K562 (cell line): ENCODE results near the gene NUFIP1. TPM values are rescaled to one million over a fixed set of nuclear protein-coding genes. Genes with fewer than 3 reads are reported as not detected.

Experiments
- ATAC-seq: fragments of 200-7000 bp; cut with Tn5 transposase; 3 replicates; pipeline ENCODE4 v1.9.1; 2020; ENCODE audit warnings: moderate library complexity
- BruUV-seq: library from RNA; stranded (reverse); fragments of 400-500 nt; replicated peaks from 2 replicates; lab custom pipeline; 2021; lab: Mats Ljungman, UMichigan
- CTCF ChIA-PET: fragments of 300-600 bp; formaldehyde crosslinking; extraction: SDS; loops from one replicate; lab custom pipeline; 2021; ENCODE audit warnings: low intra/inter-chr PET ratio; lab: Yijun Ruan, JAX
- POLR2A ChIA-PET: fragments of 300-600, 350-650 bp; sonication (Branson Sonifier 250); formaldehyde crosslinking; extraction: SDS; loops from one replicate; lab custom pipeline; 2021; ENCODE audit warnings: antibody characterized with exemption, inconsistent platforms; lab: Yijun Ruan, JAX
- DNase-seq, 4 experiments: peaks; one replicate each; pipeline versions ENCODE4 v3.0.0 to v3.0.0-alpha.2; 2011 to 2018; ENCODE audit warnings: low spot score in 3 of 4, mixed read lengths in 3 of 4; ENCODE audit errors: extremely low read depth in 1 of 4
- FAIRE-seq: peaks from 2 replicates; lab custom pipeline; 2011; peaks lifted over from hg19 to GRCh38; lab: Jason Lieb, UNC
- H2AFZ ChIP-seq: 2 replicates; pipeline ENCODE4 v1.6.0; 2011; ENCODE audit warnings: low read depth, low read length, control low read depth, inconsistent platforms
- H3K27ac ChIP-seq: fragments of 200-600 bp; 3 replicates; pipeline ENCODE4 v1.8.0; 2011; ENCODE audit warnings: low read depth, mild to moderate bottlenecking, control low read depth, inconsistent platforms, low read length, moderate library complexity, mixed read lengths; ENCODE audit errors: extremely low read depth
- H3K27me3 ChIP-seq, 2 experiments: fragments of 300-600 bp in 1 of 2; 2 replicates in 1 of 2; 3 replicates in 1 of 2; pipeline versions ENCODE4 v1.6.0 to v1.8.0; 2011; ENCODE audit warnings: inconsistent platforms in 2 of 2, low read length in 2 of 2, mild to moderate bottlenecking in 1 of 2, mixed read lengths in 1 of 2, moderate library complexity in 1 of 2; ENCODE audit not compliant: control insufficient read depth in 2 of 2, insufficient read depth in 2 of 2
- H3K36me3 ChIP-seq: fragments of 300-600 bp; 3 replicates; pipeline ENCODE4 v1.8.0; 2011; ENCODE audit warnings: mild to moderate bottlenecking, low read length, inconsistent platforms; ENCODE audit not compliant: control insufficient read depth, insufficient read depth
- H3K4me1 ChIP-seq, 2 experiments: fragments of 200-600 bp in 1 of 2; replicated peaks in 1 of 2; 2 replicates in 1 of 2; 3 replicates in 1 of 2; pipeline versions ENCODE4 v1.5.1 to v1.8.0; 2011; ENCODE audit warnings: inconsistent platforms in 2 of 2, low read length in 2 of 2, mild to moderate bottlenecking in 1 of 2, mixed read lengths in 1 of 2, moderate library complexity in 1 of 2; ENCODE audit not compliant: control insufficient read depth in 2 of 2, insufficient read depth in 2 of 2
- H3K4me2 ChIP-seq: 2 replicates; pipeline ENCODE4 v1.6.1; 2011; ENCODE audit warnings: low read length, control low read depth, inconsistent platforms, mixed read lengths; ENCODE audit not compliant: insufficient read depth
- H3K4me3 ChIP-seq: fragments of 200-600 bp; sonication (generic), shearing (Covaris generic); 2 replicates; pipeline ENCODE4 v1.5.1; 2016; ENCODE audit warnings: control low read depth, inconsistent platforms
- H3K79me2 ChIP-seq: fragments of 200-600 bp; 3 replicates; pipeline ENCODE4 v1.8.0; 2011; ENCODE audit warnings: low read length, inconsistent platforms; ENCODE audit not compliant: control insufficient read depth, insufficient read depth
- H3K9ac ChIP-seq, 2 experiments: 2 replicates each; pipeline versions ENCODE4 v1.6.0 to v1.6.1; 2011; ENCODE audit warnings: low read depth in 2 of 2, low read length in 2 of 2, control low read depth in 1 of 2, inconsistent platforms in 1 of 2, mild to moderate bottlenecking in 1 of 2, mixed read lengths in 1 of 2; ENCODE audit not compliant: insufficient read depth in 1 of 2
- H3K9me1 ChIP-seq: one replicate; pipeline ENCODE4 v1.6.0; 2011; ENCODE audit warnings: inconsistent platforms, mild to moderate bottlenecking, low read length, moderate library complexity; ENCODE audit not compliant: control insufficient read depth, insufficient read depth
- H3K9me3 ChIP-seq: replicated peaks from 2 replicates; pipeline ENCODE4 v1.5.1; 2011; ENCODE audit warnings: low read depth, low read length, inconsistent platforms; ENCODE audit not compliant: control insufficient read depth, insufficient read depth
- H4K20me1 ChIP-seq: replicated peaks from 2 replicates; pipeline ENCODE4 v1.6.1; 2011; ENCODE audit warnings: low read length, inconsistent platforms, mixed read lengths; ENCODE audit not compliant: control insufficient read depth, insufficient read depth
- ATF1 ChIP-seq, 2 experiments: fragments of 450-650 bp in 1 of 2; IDR thresholded peaks; 2 replicates each; pipeline ENCODE4 v1.6.1; 2016; ENCODE audit warnings: missing compliant biosample characterization in 1 of 2, missing genetic modification characterization in 1 of 2
- BMI1 ChIP-seq: fragments of 150-350 bp; IDR thresholded peaks from 2 replicates; pipeline ENCODE4 v1.6.1; 2014; ENCODE audit warnings: low read length
- CREB1 ChIP-seq, 2 experiments: sonication (generic) in 1 of 2; formaldehyde crosslinking in 1 of 2; IDR thresholded peaks; 2 replicates each; pipeline versions ENCODE4 v1.6.1 to v1.8.0; 2012 to 2022; ENCODE audit warnings: inconsistent platforms in 1 of 2, mild to moderate bottlenecking in 1 of 2, missing genetic modification reagents in 1 of 2, moderate library complexity in 1 of 2
- CREBBP ChIP-seq: IDR thresholded peaks from one replicate; pipeline ENCODE4 v1.6.1; 2012; ENCODE audit warnings: low read depth, mild to moderate bottlenecking, control low read depth, inconsistent platforms, low read length
- GTF2E2 ChIP-seq: fragments of 200-800 bp; sonication (Bioruptor generic); IDR thresholded peaks from 2 replicates; pipeline ENCODE4 v1.6.1; 2016; ENCODE audit warnings: missing genetic modification characterization, missing compliant biosample characterization
- HDAC3 ChIP-seq: fragments of 450-650 bp; IDR thresholded peaks from 2 replicates; pipeline ENCODE4 v1.6.1; 2018; ENCODE audit warnings: borderline replicate concordance, mild to moderate bottlenecking, moderate library complexity; ENCODE audit not compliant: partially characterized antibody
- MAFG ChIP-seq: fragments of 450-650 bp; conservative IDR thresholded peaks from 2 replicates; pipeline ENCODE4 v1.6.1; 2016; ENCODE audit warnings: missing genetic modification characterization, missing compliant biosample characterization
- NFYB ChIP-seq: IDR thresholded peaks from 2 replicates; pipeline ENCODE4 v1.6.1; 2011; ENCODE audit warnings: mild to moderate bottlenecking, moderate library complexity; ENCODE audit not compliant: insufficient read length; ENCODE audit errors: extremely low read depth
- RBBP5 ChIP-seq: fragments of 200-600 bp; sonication (generic); IDR thresholded peaks from 2 replicates; pipeline ENCODE4 v1.6.1; 2012; ENCODE audit warnings: borderline replicate concordance, mild to moderate bottlenecking, low read length, control low read depth, inconsistent platforms; ENCODE audit not compliant: insufficient read depth, poor library complexity, severe bottlenecking
- SOX6 ChIP-seq: fragments of 450-650 bp; IDR thresholded peaks from 2 replicates; pipeline ENCODE4 v1.6.1; 2014; ENCODE audit warnings: mild to moderate bottlenecking
- ZNF23 ChIP-seq: fragments of 250-450 bp; sonication (Bioruptor Pico); IDR thresholded peaks from 2 replicates; pipeline ENCODE4 v1.4.0; 2020; ENCODE audit warnings: mild to moderate bottlenecking
- in situ Hi-C: fragments of 300-500 bp; cut with MboI; formaldehyde crosslinking; loops from 4 replicates; pipeline ENCODE4 v1.15.0; 2018; ENCODE audit warnings: inconsistent platforms, mixed read lengths
- intact Hi-C: fragments of 100-400 bp; cut with micrococcal nuclease; formaldehyde crosslinking; loops from 2 replicates; pipeline ENCODE4 v1.14.2; 2022
- polyA plus RNA-seq, 8 experiments: library from polyadenylated mRNA; depleted of rRNA in 4 of 8; stranded (reverse) in 5 of 8; unstranded in 3 of 8; fragments of >200 nt; fragmentation: Nextera tagmentation in 2 of 8; fragmentation: Illumina TruSeq in 1 of 8; extraction: Ambion mirVana in 2 of 8; extraction: Trizol in 1 of 8; gene quantifications; 2 replicates each; pipeline versions ENCODE4 v1.2.1 to v1.2.3, GENCODE V29; 2011 to 2014; ENCODE audit warnings: inconsistent platforms in 1 of 8, missing spikeins in 1 of 8
- total RNA-seq, 7 experiments: library from RNA; depleted of rRNA in 6 of 7; stranded (reverse); fragments of >200 nt in 6 of 7; fragmentation: Illumina TruSeq in 2 of 7; extraction: Trizol in 2 of 7; gene quantifications; 2 replicates each; pipeline versions ENCODE4 v1.2.1 to v1.2.3, GENCODE V29; 2011 to 2021; ENCODE audit warnings: low replicate concordance in 1 of 7
- TF ChIP-seq, protein P1 (sequence below), 2 experiments: fragments of 450-650 bp in 1 of 2; sonication (generic) in 1 of 2; formaldehyde crosslinking; conservative IDR thresholded peaks; 2 replicates each; pipeline versions ENCODE4 v1.4.0 to v1.8.1; 2020 to 2022; ENCODE audit warnings: mild to moderate bottlenecking in 1 of 2, missing genetic modification reagents in 1 of 2
- TF ChIP-seq, protein P2 (sequence below), 2 experiments: fragments of 450-650 bp in 1 of 2; sonication (generic) in 1 of 2; formaldehyde crosslinking in 1 of 2; IDR thresholded peaks in 1 of 2; conservative IDR thresholded peaks in 1 of 2; 2 replicates each; pipeline versions ENCODE4 v1.6.1 to v1.8.1; 2016 to 2023; ENCODE audit warnings: mild to moderate bottlenecking in 2 of 2, moderate library complexity in 2 of 2, inconsistent platforms in 1 of 2, missing genetic modification reagents in 1 of 2
- TF ChIP-seq, protein P3 (sequence below): fragments of 450-650 bp; IDR thresholded peaks from 2 replicates; pipeline ENCODE4 v1.6.1; 2017; ENCODE audit warnings: antibody characterized with exemption, mild to moderate bottlenecking

NUFIP1 gene
- total and polyA plus RNA-seq, 9 of the 15 experiments (the other 6 are each of a cell fraction or from before 2014, with no cell fraction given), result 2.6 to 9.7 (median 4.1) TPM

DNA sequence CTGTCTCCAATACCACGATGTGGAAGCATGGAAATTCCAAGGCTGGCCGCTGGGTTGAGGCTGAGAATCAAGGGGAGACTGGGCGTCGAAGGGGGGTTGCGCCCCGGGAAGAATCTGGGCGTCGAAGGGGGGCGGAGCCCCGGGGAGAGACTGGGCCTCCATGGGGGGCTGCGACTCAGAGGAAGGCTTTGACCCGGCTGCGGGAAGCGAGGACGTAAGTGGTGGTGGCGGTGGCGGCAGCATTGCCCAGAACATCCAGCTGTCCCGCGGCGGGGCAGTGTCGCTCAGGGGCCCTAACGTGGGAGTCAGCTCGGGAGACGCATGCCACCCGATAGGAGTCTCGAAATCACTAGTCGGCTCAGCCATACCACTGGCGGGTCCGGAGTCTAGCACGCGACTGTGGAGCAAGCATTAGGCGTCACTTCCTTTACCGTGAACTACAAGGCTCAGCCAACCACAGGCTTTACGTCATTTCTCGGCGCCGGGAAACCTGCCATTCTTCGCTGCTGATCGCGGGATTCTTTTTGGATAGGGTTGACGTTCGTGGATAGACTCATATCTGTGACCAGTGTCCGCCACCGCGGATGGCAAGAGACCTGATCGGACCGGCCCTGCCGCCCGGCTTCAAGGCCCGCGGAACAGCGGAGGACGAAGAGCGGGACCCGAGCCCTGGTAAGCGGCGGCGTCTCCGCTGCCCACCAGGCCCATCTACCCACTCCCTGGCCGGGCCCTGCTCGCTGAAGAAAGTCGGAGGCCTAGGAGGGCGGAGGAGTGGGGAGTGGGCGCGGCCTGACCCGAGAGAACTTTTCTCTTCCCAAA lies at the start of gene NUFIP1, which contains the start of gene GPALPP1 (continued):
- peak; percentile 90 for TF ChIP-seq RBBP5
- TF ChIP-seq, protein P1, sequence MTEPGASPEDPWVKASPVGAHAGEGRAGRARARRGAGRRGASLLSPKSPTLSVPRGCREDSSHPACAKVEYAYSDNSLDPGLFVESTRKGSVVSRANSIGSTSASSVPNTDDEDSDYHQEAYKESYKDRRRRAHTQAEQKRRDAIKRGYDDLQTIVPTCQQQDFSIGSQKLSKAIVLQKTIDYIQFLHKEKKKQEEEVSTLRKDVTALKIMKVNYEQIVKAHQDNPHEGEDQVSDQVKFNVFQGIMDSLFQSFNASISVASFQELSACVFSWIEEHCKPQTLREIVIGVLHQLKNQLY (CRISPR knock-in tag; conservative IDR thresholded peaks at IDR 0.05), result no peak
- TF ChIP-seq, protein P2, sequence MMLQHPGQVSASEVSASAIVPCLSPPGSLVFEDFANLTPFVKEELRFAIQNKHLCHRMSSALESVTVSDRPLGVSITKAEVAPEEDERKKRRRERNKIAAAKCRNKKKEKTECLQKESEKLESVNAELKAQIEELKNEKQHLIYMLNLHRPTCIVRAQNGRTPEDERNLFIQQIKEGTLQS (IDR thresholded peaks at IDR 0.05), result no peak
- TF ChIP-seq, protein P2 (CRISPR knock-in tag; conservative IDR thresholded peaks at IDR 0.05), result no peak
- TF ChIP-seq CREBBP, result no peak
- no peak for TF ChIP-seq MAFG (tag)
- peak; percentile 85 for TF ChIP-seq ATF1 (CRISPR knock-in tag; IDR thresholded peaks at IDR 0.05)
- peak; percentile 99 for TF ChIP-seq ATF1 (tag; IDR thresholded peaks at IDR 0.05)

DNA sequence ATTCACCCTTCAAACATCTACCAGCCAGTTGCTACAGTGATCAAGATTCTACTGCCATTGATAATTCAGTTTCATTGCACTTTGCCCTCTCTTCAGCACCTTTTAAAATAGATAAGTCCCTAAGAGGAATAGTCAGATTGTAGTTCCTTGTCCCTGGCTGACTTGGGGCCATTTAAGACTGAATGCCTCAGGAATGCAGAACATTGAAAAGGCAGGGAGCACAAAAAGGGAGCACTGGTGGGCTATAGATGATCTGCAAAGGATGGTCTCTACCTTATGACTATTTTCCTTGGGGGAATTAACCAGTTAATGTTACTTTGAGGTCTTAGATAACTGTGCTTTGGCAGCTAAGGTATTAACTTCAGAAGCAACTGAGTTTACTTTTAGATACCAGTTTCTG lies 46.9 kb upstream of the NUFIP1 start:
- H3K79me2 ChIP-seq, result no peaks in the 10 kb centered on the region
- no peaks in the 10 kb centered on the region for H3K9me1 ChIP-seq
- H3K4me1 ChIP-seq, result no peaks in the 10 kb centered on the region
- no peaks in the 10 kb centered on the region for H3K27me3 ChIP-seq
- H3K4me3 ChIP-seq, result no peak overlapping the region
- ChIA-PET CTCF (no interaction called here), POLR2A (no interaction called here)
- no TSS peak for BruUV-seq
- no peak overlapping the region for H3K9ac ChIP-seq
- in situ Hi-C loops, result no loop called here
- intact Hi-C loops, result no loop called here
- H4K20me1 ChIP-seq, result no peaks in the 10 kb centered on the region
- H3K4me2 ChIP-seq, result no peak overlapping the region
- no peaks in the 10 kb centered on the region for H3K9me3 ChIP-seq
- DNase-seq (no peak), FAIRE-seq (no peak), ATAC-seq (no peak)
- no peak overlapping the region for H3K27ac ChIP-seq
- H2AFZ ChIP-seq, result no peak overlapping the region
- no peak for TF ChIP-seq HDAC3
- no peak for TF ChIP-seq ZNF23 (CRISPR knock-in tag)
- TF ChIP-seq NFYB, result no peak
- TF ChIP-seq BMI1, result no peak
- TF ChIP-seq GTF2E2 (tag), result no peak
- TF ChIP-seq, protein P3, sequence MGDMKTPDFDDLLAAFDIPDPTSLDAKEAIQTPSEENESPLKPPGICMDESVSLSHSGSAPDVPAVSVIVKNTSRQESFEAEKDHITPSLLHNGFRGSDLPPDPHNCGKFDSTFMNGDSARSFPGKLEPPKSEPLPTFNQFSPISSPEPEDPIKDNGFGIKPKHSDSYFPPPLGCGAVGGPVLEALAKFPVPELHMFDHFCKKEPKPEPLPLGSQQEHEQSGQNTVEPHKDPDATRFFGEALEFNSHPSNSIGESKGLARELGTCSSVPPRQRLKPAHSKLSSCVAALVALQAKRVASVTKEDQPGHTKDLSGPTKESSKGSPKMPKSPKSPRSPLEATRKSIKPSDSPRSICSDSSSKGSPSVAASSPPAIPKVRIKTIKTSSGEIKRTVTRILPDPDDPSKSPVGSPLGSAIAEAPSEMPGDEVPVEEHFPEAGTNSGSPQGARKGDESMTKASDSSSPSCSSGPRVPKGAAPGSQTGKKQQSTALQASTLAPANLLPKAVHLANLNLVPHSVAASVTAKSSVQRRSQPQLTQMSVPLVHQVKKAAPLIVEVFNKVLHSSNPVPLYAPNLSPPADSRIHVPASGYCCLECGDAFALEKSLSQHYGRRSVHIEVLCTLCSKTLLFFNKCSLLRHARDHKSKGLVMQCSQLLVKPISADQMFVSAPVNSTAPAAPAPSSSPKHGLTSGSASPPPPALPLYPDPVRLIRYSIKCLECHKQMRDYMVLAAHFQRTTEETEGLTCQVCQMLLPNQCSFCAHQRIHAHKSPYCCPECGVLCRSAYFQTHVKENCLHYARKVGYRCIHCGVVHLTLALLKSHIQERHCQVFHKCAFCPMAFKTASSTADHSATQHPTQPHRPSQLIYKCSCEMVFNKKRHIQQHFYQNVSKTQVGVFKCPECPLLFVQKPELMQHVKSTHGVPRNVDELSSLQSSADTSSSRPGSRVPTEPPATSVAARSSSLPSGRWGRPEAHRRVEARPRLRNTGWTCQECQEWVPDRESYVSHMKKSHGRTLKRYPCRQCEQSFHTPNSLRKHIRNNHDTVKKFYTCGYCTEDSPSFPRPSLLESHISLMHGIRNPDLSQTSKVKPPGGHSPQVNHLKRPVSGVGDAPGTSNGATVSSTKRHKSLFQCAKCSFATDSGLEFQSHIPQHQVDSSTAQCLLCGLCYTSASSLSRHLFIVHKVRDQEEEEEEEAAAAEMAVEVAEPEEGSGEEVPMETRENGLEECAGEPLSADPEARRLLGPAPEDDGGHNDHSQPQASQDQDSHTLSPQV, result no peak
- TF ChIP-seq CREB1 (IDR thresholded peaks at IDR 0.05), result no peak
- TF ChIP-seq CREB1 (CRISPR knock-in tag; IDR thresholded peaks at IDR 0.05), result no peak
- TF ChIP-seq SOX6, result no peak
- H3K36me3 ChIP-seq, result no peaks in the 10 kb centered on the region; the same call in 2 of the 3 replicates
